Activated CD8-positive, alpha-beta T cell treated with anti-CD3 and anti-CD28 coated beads for 36 hours (primary cell): ENCODE measurements around the gene NUDT3. TPM values are rescaled to one million over a fixed set of nuclear protein-coding genes. Genes with fewer than 3 reads are reported as not detected.
"Not testable (repeated sequence)": the region's sequence is repeated elsewhere in the genome, so short reads cannot be mapped to it uniquely, and the experiment has no call there.

Experiments used
- ATAC-seq: fragments of 200-7000 bp; cut with Tn5 transposase; one replicate; pipeline ENCODE4 v1.10.0; 2021; ENCODE audit warnings: mild to moderate bottlenecking, moderate library complexity
- CTCF ChIA-PET: fragments of 350-600 bp; sonication (Branson Sonifier 250); formaldehyde crosslinking; loops from one replicate; lab custom pipeline; 2021; ENCODE audit warnings: antibody characterized with exemption; lab: Charles Lee
- POLR2A ChIA-PET: fragments of 350-600 bp; sonication (Branson Sonifier 250); formaldehyde crosslinking; loops from one replicate; lab custom pipeline; 2021; ENCODE audit warnings: antibody characterized with exemption; lab: Charles Lee
- DNase-seq: peaks from one replicate; pipeline ENCODE4 v3.0.0-alpha.2; 2020
- H3K27ac Mint-ChIP-seq: one replicate; pipeline ENCODE4 v1.8.0; 2021; ENCODE audit warnings: mild to moderate bottlenecking, mixed read lengths
- H3K27me3 Mint-ChIP-seq: one replicate; pipeline ENCODE4 v1.8.0; 2021; ENCODE audit warnings: mixed read lengths
- H3K36me3 Mint-ChIP-seq: one replicate; pipeline ENCODE4 v1.8.0; 2021; ENCODE audit warnings: low read depth, mixed read lengths
- H3K4me1 Mint-ChIP-seq: one replicate; pipeline ENCODE4 v1.8.0; 2021; ENCODE audit warnings: low read depth, mixed read lengths
- H3K4me3 Mint-ChIP-seq: one replicate; pipeline ENCODE4 v1.8.0; 2021; ENCODE audit warnings: mild to moderate bottlenecking, moderate library complexity, mixed read lengths
- H3K9me3 Mint-ChIP-seq: one replicate; pipeline ENCODE4 v1.8.0; 2021; ENCODE audit warnings: mixed read lengths
- intact Hi-C: fragments of 100-400 bp; cut with micrococcal nuclease; formaldehyde crosslinking; loops from one replicate; pipeline ENCODE4 v1.10.0; 2022
- total RNA-seq, 2 experiments: library from RNA; stranded (reverse); gene quantifications; one replicate each; pipeline ENCODE4 v1.2.3, GENCODE V29; 2021
- TF ChIP-seq, protein P1 (sequence below): fragments of 200-600 bp; IDR thresholded peaks from one replicate; pipeline ENCODE4 v1.8.0; 2022; ENCODE audit warnings: antibody characterized with exemption, mild to moderate bottlenecking

Gene NUDT3
- total RNA-seq, 2 experiments from 2014 or later = 15.0 to 15.2 TPM

DNA sequence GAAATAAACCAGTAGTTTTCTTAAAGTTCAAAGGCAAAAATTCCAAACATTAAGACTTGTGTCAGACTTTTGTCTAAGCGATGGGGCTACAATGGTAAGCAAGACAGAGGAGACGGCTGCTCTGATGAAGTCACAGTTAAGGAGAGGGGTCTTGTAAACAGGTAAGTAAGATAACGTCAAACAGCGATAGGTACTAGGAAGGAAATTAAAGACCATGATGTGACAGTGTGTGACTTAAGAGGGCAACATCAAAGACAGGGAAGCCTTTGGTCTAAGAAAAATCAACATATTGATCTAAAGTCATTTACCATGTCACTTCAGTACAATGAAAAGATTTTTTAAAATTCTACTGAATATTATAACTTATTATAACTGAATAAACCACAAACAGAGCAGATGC lies 23.1 kb downstream of the NUDT3 start:
- H3K9me3 Mint-ChIP-seq = no peaks in the 10 kb centered on the region
- TF ChIP-seq, protein P1, sequence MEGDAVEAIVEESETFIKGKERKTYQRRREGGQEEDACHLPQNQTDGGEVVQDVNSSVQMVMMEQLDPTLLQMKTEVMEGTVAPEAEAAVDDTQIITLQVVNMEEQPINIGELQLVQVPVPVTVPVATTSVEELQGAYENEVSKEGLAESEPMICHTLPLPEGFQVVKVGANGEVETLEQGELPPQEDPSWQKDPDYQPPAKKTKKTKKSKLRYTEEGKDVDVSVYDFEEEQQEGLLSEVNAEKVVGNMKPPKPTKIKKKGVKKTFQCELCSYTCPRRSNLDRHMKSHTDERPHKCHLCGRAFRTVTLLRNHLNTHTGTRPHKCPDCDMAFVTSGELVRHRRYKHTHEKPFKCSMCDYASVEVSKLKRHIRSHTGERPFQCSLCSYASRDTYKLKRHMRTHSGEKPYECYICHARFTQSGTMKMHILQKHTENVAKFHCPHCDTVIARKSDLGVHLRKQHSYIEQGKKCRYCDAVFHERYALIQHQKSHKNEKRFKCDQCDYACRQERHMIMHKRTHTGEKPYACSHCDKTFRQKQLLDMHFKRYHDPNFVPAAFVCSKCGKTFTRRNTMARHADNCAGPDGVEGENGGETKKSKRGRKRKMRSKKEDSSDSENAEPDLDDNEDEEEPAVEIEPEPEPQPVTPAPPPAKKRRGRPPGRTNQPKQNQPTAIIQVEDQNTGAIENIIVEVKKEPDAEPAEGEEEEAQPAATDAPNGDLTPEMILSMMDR = no peak
- CTCF ChIA-PET = no interaction called here
- H3K27me3 Mint-ChIP-seq = no peaks in the 10 kb centered on the region
- DNase-seq (no peak), ATAC-seq (no peak)
- H3K4me1 Mint-ChIP-seq = peaks cover 21% of the 10 kb centered on the region
- intact Hi-C loops = no loop called here
- POLR2A ChIA-PET = no interaction called here
- H3K27ac Mint-ChIP-seq = no peak overlapping the region
- H3K36me3 Mint-ChIP-seq = peaks cover 6% of the 10 kb centered on the region
- H3K4me3 Mint-ChIP-seq = no peak overlapping the region

DNA sequence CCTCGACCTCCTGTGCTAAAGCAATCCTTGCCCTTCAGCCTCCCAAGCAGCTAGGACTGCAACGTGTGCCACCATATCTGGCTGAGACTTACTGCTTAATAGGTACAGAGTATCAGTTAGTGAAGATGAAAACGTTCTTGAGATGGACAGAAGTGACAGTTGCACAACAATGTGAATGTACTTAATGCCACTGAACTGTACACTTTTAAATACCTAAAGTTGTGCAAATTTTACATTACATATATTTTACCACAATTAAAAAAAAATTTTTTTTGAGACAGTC lies 25.9 kb downstream of the NUDT3 start:
- Mint-ChIP-seq H3K27ac (peak overlapping the region; percentile 16), H3K27me3 (no peaks in the 10 kb centered on the region), H3K36me3 (peaks cover 3% of the 10 kb centered on the region), H3K4me3 (no peak overlapping the region), H3K4me1 (peaks cover 37% of the 10 kb centered on the region), H3K9me3 (no peaks in the 10 kb centered on the region)
- no peak for DNase-seq
- no peak for ATAC-seq
- TF ChIP-seq, protein P1 = no peak
- CTCF ChIA-PET = interaction anchor here (1.4 kb wide), 1 partner anchor 15 kb away, joined by 3 read pairs; no protein-coding TSS in a partner anchor
- POLR2A ChIA-PET = no interaction called here
- intact Hi-C loops = no loop called here

DNA sequence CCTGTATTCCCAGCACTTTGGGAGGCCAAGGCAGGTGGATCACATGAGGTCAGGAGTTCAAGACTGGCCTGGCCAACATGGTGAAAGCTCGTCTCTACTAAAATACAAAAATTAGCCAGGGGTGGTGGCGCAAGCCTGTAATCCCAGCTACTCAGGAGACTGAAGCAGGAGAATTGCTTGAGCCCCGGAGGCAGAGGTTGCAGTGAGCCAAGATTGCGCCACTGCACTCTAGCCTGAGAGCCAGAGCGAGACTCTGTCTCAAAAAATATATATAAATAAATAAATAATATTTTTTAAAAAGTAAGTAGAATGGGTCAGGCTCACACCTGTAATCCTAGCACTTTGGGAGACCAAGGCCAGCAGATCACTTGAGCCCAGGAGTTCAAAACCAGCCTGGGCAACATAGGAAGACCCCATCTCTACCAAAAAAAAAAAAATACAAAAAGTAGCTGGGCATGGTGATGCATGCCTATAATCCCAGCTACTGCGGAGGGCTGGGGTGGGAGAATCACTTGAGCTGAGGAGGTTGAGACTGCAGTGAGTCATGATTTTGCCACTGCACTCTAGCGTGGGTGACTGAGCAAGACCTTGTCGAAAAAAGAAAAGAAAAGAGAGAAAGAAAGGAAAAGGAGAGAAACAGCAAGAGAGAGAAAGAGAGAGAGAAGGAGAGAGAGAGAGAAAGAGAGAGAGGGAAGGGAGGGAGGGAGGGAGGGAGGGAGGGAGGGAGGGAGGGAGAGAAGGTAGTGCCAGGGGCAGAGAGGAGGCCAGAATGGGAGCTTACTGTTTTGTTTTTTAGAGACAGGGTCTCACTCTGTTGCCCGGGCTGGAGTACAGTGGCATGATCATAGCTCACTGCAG lies 26.5 kb downstream of the NUDT3 start:
- Mint-ChIP-seq H3K4me1 (peaks cover 40% of the 10 kb centered on the region), H3K27ac (peak overlapping the region; percentile 16)
- POLR2A ChIA-PET, H3K9me3 Mint-ChIP-seq, ATAC-seq, H3K36me3 Mint-ChIP-seq, H3K27me3 Mint-ChIP-seq, H3K4me3 Mint-ChIP-seq, intact Hi-C loops, DNase-seq: not testable (repeated sequence)
- CTCF ChIA-PET = interaction anchor here (1.4 kb wide), 1 partner anchor 15 kb away, joined by 3 read pairs; no protein-coding TSS in a partner anchor

DNA sequence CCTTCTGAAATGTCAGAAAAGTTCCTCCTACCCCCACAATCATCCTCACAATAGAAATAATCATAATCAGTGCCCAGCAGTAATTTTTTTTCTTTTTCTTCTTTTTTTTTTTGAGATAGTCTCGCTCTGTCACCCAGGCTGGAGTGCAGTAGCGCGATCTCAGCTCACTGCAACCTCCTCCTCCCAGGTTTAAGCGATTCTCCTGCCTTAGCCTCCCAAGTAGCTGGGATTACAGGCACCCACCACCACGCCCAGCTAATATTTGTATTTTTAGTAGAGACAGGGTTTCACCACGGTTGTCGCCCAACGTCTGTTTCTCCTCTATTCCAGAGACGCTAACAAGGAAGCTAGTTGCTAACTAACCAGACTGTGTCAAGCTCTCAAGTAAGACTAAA lies 28.8 kb downstream of the NUDT3 start:
- DNase-seq, H3K36me3 Mint-ChIP-seq, H3K4me3 Mint-ChIP-seq, POLR2A ChIA-PET, H3K27ac Mint-ChIP-seq, ATAC-seq, H3K27me3 Mint-ChIP-seq, intact Hi-C loops, H3K9me3 Mint-ChIP-seq: not testable (repeated sequence)
- CTCF ChIA-PET = interaction anchor here (0.6 to 1.5 kb wide), 5 partner anchors 51 to 261 kb away, joined by 3 read pairs; no protein-coding TSS in a partner anchor
- peaks cover 39% of the 10 kb centered on the region for H3K4me1 Mint-ChIP-seq

DNA sequence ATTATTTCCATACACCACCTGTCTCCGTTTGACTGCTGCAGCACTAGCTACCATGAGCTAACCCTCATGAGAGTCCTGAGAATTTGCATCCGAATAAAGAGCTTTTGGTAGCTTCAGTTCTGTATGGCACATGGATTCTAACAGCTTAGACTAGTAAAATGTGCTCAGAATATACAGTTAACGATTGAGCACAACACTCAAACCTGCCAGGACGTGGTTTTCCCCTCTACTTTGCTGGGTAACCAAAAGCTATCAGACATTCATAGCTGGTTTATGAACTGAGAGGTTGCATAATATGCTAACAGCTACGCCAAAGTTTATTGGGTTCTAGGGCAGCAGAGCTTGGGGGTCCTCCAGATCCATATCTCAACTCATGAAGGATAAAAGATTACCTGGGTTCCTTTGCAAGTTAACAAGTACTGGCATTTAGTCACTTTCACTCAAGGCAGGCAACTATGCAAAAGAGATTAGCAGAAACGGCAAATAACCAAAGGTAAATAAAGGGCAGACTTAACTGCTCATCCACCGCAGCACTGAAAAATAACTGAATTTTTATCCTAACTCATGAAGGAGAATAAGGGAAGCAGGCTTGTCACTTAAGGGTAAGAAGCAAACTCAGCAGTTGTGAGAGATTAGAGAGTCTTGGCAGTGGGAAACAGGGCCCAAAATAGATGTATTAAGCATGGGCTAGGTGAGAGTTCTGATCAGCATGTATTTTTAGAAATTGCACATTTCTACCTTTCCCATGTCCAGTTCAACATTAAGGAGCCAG lies 29.4 kb downstream of the NUDT3 start:
- Mint-ChIP-seq H3K36me3 (no peaks in the 10 kb centered on the region), H3K4me1 (peaks cover 39% of the 10 kb centered on the region), H3K27ac (no peak overlapping the region), H3K4me3 (no peak overlapping the region), H3K27me3 (no peaks in the 10 kb centered on the region), H3K9me3 (no peaks in the 10 kb centered on the region)
- DNase-seq = peak; percentile 17
- intact Hi-C loops = no loop called here
- POLR2A ChIA-PET = no interaction called here
- TF ChIP-seq, protein P1 = no peak
- CTCF ChIA-PET = interaction anchor here (0.6 to 1.6 kb wide), 5 partner anchors 33 to 262 kb away, joined by 3 read pairs; no protein-coding TSS in a partner anchor
- no peak for ATAC-seq
